ENCODE data around the gene CLUH.

DNA sequence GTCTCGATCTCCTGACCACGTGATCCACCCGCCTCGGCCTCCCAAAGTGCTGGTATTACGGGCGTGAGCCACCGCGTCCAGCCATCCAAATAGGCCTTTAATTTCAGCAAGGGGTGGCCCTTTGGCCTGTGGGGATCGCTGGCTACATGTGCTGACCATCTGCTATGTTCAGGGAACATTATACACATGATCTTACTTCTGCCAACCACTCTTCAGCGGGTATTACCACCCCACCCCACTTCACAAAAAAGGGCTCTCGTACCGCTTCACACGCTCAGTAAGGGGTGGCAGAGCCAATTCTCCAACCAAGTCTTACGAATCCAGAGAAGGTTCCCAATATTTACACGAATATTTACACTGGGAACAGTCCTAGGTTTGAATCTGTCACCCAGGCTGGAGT lies 26.1 kb upstream of the CLUH start:
- TF ChIP-seq, protein P1, sequence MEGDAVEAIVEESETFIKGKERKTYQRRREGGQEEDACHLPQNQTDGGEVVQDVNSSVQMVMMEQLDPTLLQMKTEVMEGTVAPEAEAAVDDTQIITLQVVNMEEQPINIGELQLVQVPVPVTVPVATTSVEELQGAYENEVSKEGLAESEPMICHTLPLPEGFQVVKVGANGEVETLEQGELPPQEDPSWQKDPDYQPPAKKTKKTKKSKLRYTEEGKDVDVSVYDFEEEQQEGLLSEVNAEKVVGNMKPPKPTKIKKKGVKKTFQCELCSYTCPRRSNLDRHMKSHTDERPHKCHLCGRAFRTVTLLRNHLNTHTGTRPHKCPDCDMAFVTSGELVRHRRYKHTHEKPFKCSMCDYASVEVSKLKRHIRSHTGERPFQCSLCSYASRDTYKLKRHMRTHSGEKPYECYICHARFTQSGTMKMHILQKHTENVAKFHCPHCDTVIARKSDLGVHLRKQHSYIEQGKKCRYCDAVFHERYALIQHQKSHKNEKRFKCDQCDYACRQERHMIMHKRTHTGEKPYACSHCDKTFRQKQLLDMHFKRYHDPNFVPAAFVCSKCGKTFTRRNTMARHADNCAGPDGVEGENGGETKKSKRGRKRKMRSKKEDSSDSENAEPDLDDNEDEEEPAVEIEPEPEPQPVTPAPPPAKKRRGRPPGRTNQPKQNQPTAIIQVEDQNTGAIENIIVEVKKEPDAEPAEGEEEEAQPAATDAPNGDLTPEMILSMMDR (IDR thresholded peaks at IDR 0.05), result no peak
- TF ChIP-seq EZH2 (IDR thresholded peaks at IDR 0.05), result no peak

Data from neural progenitor cell (in vitro differentiated cells).